Measurements from ENCODE around the gene RPL4.
"Not testable (repeated sequence)": the region's sequence is repeated elsewhere in the genome, so short reads cannot be mapped to it uniquely, and the experiment has no call there.

RPL4 gene

GRCh38 chr15:66489179-66489791 lies 15.4 kb downstream of the RPL4 start:
- no peak for DNase-seq

GRCh38 chr15:66488525-66488924 lies 16.1 kb downstream of the RPL4 start:
- no peak for DNase-seq

GRCh38 chr15:66486887-66487286 lies 17.8 kb downstream of the RPL4 start:
- no peak for DNase-seq

- DNase-seq = no peak
These were observed 20.0 kb downstream of the RPL4 start for GRCh38 chr15:66484539-66485112.

- peak; percentile 32 for DNase-seq
These were observed 21.5 kb downstream of the RPL4 start for GRCh38 chr15:66483131-66483566.

GRCh38 chr15:66482539-66482938 lies 22.1 kb downstream of the RPL4 start:
- no peak for DNase-seq

- no peak for DNase-seq
These were observed 23.4 kb downstream of the RPL4 start for GRCh38 chr15:66481107-66481856.

- DNase-seq = no peak
These were observed 24.4 kb downstream of the RPL4 start for GRCh38 chr15:66480267-66480666.

- no peak for DNase-seq
These were observed 27.6 kb downstream of the RPL4 start for GRCh38 chr15:66477011-66477410.

GRCh38 chr15:66476535-66476934 lies 28.1 kb downstream of the RPL4 start:
- DNase-seq = no peak

GRCh38 chr15:66474963-66475362 lies 29.7 kb downstream of the RPL4 start:
- no peak for DNase-seq

GRCh38 chr15:66474135-66474534 lies 30.5 kb downstream of the RPL4 start:
- no peak for DNase-seq

- no peak for DNase-seq
These were observed 32.3 kb downstream of the RPL4 start for GRCh38 chr15:66472176-66472999.

- not testable (repeated sequence) for DNase-seq
These were observed 33.8 kb downstream of the RPL4 start for GRCh38 chr15:66470825-66471224.

- DNase-seq = not testable (repeated sequence)
These were observed 37.3 kb downstream of the RPL4 start for GRCh38 chr15:66467162-66468040.

- not testable (repeated sequence) for DNase-seq
These were observed 39.4 kb downstream of the RPL4 start for GRCh38 chr15:66465294-66465693.

- DNase-seq = no peak
These were observed 42.0 kb downstream of the RPL4 start for GRCh38 chr15:66462627-66463026.

- no peak for DNase-seq
These were observed 42.7 kb downstream of the RPL4 start for GRCh38 chr15:66461917-66462316.

- not testable (repeated sequence) for DNase-seq
These were observed 43.4 kb downstream of the RPL4 start for GRCh38 chr15:66461294-66461693.

GRCh38 chr15:66459818-66460615 lies 44.6 kb downstream of the RPL4 start:
- DNase-seq = no peak

GRCh38 chr15:66456211-66456610 lies 48.4 kb downstream of the RPL4 start:
- no peak for DNase-seq
